ENCODE results near the gene PECR.

GRCh38 chr2:216094701-216095100, 13.1 kb upstream of the PECR start:
- no peak for TF ChIP-seq CTCF (IDR thresholded peaks at IDR 0.05; ENCODE audit: low read length)
- TF ChIP-seq EZH2phosphoT487 (IDR thresholded peaks at IDR 0.05; ENCODE audit: low read length) = no peak

All from MM.1S (cell line).